ENCODE results near the gene MAEA.

MAEA gene

DNA sequence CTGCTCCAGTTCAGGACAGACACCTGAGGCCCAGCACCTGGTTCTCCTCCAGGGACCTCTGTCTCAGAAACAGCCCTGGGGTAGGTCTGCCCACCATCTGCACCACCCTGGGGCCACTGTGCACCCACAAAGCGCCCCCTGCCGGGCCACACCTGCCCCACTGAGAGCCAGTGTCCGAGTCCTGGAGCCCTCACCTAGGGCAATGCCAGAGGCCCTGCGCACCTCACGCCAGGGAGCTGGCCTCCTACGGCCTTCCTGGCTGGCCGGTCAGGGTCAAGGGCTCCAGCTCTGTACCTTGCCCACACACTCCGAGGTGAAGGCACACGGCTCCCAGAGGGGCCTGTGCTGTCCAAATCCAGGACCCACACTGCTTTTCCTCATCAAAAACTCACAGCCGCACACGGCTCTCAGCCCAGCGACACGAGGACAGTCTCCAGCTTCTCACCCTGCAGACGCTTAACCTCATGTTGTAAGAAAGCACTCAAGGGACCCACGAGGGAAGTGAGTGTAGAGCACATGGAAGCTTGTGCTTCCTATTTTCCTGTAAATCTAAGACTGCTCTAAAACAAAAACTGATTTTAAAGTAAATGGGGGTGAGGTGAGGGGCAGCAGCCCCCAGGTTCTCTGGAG lies 46.1 kb upstream of the MAEA start:
- H3K4me3 ChIP-seq (replicated peaks in 1 of 2; ENCODE audit: low read depth in 2 of 2, low read length in 2 of 2), result no peak overlapping the region
- DNase-seq (ENCODE audit: low read depth in 2 of 2), result peak in 1 of 2 donors; percentile 18
- TF ChIP-seq, protein P1, sequence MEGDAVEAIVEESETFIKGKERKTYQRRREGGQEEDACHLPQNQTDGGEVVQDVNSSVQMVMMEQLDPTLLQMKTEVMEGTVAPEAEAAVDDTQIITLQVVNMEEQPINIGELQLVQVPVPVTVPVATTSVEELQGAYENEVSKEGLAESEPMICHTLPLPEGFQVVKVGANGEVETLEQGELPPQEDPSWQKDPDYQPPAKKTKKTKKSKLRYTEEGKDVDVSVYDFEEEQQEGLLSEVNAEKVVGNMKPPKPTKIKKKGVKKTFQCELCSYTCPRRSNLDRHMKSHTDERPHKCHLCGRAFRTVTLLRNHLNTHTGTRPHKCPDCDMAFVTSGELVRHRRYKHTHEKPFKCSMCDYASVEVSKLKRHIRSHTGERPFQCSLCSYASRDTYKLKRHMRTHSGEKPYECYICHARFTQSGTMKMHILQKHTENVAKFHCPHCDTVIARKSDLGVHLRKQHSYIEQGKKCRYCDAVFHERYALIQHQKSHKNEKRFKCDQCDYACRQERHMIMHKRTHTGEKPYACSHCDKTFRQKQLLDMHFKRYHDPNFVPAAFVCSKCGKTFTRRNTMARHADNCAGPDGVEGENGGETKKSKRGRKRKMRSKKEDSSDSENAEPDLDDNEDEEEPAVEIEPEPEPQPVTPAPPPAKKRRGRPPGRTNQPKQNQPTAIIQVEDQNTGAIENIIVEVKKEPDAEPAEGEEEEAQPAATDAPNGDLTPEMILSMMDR (IDR thresholded peaks at IDR 0.05; ENCODE audit: low read depth, low read length), result peak; percentile 10

DNA sequence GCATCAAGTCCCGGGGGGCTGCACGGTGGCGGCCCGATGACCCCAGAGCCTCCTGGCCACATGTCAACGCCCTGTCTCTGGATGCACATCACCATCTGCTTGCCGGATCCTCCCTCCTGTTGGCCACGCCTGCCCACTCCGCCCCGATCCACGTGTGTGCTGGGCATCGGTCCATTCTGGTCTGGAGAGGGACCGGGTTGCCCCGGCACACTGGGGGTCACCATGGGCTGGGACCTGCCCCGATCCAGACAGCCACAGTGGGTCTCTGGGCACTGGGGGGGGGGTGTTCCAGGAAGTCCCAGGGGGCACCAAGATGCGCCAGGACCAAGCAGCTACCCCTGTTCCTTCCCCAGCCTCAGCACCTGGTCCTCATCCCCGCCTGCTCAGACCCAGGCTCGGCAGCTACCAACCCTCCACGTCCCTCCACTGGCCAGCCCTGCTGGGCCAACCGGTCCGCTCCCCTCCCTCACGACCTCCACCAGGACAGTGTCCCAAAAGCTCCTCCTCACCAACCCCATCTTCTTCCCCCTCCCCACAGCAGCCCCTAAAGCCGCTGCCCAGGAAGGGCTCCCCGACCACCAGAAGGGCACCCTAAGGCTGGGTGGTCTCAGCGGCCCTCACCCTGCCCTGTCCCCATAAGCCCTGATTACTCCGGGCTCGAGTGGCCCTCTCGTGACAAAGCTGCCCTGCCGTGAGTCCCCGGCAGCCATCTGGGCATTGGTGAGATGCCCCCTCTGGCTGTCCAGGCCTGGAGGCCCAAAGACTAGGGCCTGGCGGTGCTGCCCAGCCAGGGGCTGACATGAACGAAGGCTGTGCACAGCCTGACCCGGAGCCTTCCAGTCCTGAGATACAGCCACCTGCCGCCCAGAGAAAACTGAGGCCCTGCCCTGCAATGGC lies 45.4 kb upstream of the MAEA start:
- DNase-seq (ENCODE audit: low read depth in 2 of 2), result no peak
- TF ChIP-seq, protein P1 (IDR thresholded peaks at IDR 0.05; ENCODE audit: low read depth, low read length), result no peak
- H3K4me3 ChIP-seq (replicated peaks in 1 of 2; ENCODE audit: low read depth in 2 of 2, low read length in 2 of 2), result no peak overlapping the region

DNA sequence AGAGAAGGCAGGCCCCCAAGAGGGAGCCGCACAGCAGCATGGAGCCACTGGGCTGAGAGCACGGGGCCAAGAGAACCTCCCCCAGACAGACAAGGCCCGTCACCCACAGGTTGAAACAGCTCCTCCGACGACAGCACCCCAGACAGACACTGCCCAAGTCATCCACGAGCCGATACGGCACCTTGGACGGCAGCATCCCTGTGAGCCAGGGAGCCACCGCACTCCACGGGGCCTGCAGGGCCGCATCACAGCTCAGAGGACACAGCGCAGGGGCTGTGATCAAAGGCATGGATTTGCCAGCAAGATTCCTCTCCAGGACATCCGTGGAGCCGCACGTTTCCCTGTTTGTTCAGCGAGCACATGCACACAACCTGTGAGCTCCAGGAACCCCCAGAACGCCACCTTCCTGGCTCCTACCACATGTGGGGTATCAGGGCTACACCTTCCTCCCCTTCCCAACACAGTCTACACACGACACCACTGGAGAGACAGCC lies 44.7 kb upstream of the MAEA start:
- TF ChIP-seq, protein P1 (IDR thresholded peaks at IDR 0.05; ENCODE audit: low read depth, low read length), result no peak
- DNase-seq (ENCODE audit: low read depth in 2 of 2), result no peak
- no peak overlapping the region for H3K4me3 ChIP-seq (replicated peaks in 1 of 2; ENCODE audit: low read depth in 2 of 2, low read length in 2 of 2)

DNA sequence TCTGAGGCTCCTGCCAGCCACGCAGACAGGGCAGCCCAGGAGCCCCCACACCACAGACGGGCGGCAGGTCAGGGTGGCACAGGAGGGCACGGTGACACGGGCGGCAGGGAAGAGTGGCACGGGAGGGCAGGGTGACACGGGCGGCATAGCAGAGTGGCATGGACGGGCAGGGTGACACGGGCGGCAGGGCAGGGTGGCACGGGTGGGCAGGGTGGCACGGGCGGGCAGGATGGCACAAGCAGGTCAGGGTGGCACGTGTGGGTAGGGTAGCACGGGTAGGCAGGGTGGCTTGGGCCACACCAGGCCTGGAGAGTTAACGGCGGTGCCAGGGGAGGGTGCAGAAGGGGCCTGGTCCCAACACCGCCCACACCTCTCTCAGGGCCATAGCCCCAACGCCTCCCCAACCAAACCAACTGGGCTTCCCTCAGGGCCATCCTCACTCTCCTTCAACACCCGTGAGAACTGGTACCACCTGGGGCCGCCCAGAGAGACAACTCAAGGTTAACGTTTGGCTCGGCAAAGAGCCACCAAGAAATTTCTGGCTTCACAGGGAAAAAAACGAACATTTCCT lies 44.1 kb upstream of the MAEA start:
- no peak overlapping the region for H3K4me3 ChIP-seq (replicated peaks in 1 of 2; ENCODE audit: low read depth in 2 of 2, low read length in 2 of 2)
- TF ChIP-seq, protein P1 (IDR thresholded peaks at IDR 0.05; ENCODE audit: low read depth, low read length), result no peak
- no peak for DNase-seq (ENCODE audit: low read depth in 2 of 2)

DNA sequence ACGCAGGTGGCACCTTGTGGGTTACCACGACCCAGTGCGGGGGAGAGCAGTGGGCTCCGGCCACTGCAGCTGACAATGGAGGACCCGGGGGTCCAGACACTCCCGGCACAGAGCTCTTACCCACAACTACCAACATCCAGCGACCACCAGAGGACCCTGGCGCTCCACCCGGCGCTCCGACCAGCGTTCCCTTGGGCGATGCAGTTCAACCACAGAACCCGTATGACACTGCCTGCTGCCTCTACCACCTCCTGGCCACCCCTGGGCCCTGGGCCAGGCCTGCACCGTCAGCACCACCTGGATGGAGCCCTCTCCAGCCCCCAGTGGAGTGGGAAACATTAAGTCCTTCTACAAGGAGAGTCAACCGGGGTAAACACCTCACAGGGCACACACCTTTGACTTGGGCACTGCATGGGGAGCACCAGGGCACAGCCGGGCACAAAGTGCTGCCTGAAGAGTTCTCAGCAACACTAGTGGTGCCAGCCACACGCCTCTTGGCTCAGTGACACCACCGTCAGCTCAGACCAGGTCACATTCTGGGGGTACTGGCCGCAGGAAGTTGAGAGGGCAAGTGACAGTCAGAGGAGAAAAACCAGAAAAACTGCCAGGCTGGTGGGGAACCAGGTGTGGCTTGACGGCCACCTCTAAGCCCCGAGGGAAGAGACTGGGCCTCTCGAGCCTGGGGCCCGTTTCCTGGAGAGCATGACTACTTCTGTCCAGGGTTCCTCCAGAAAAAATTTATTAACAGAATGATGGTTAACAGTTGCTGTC lies 43.4 kb upstream of the MAEA start:
- TF ChIP-seq, protein P1 (IDR thresholded peaks at IDR 0.05; ENCODE audit: low read depth, low read length), result no peak
- peak overlapping the region; percentile 76 to 77 for H3K4me3 ChIP-seq (replicated peaks in 1 of 2; ENCODE audit: low read depth in 2 of 2, low read length in 2 of 2)
- no peak for DNase-seq (ENCODE audit: low read depth in 2 of 2)

Measured in cardiac fibroblast (primary cell).